ENCODE measurements around the gene SLAMF1.
A peak's percentile ranks its signal among the peaks of the same experiment; 100 is the strongest.

The SLAMF1 gene

GRCh38 chr1:160622501-160623226 lies 24.2 kb downstream of the SLAMF1 start:
- DNase-seq, result no peak

GRCh38 chr1:160621633-160622413 lies 25.0 kb downstream of the SLAMF1 start:
- no peak for DNase-seq

DNA sequence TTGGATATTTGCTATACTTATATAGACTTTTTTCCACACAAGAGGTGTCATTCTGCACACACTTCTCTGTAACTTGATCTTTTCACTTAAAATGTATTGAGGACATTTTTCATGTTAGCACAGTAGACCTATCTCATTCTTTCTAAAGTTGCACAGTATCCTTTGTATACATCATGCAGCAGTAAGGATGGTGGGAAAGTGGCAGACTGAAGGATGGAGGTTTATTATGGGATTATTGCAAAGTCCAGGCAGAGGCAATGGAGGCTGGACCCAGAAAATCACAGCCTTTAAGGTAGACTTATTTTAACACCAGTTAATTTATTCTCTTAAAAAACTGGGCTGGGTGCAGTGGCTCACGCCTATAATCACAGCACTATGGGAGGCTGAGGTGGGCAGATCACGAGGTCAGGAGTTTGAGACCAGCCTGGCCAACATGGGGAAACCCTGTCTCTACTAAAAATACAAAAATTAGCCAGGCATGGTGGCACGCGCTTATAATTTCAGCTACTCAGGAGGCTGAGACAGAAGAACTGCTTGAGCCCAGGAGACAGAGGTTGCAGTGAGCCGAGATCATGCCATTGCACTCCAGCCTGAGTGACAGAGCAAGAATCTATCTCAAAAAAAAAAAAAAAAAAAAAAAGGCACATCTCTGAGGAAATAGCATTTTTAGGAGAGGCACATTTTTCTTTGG lies 25.8 kb downstream of the SLAMF1 start:
- no peak for DNase-seq

- DNase-seq, result no peak
Observed at GRCh38 chr1:160619742-160620277, 27.0 kb downstream of the SLAMF1 start.

- peak; percentile 3 for DNase-seq
Observed at GRCh38 chr1:160618763-160619274, 28.0 kb downstream of the SLAMF1 start.

DNA sequence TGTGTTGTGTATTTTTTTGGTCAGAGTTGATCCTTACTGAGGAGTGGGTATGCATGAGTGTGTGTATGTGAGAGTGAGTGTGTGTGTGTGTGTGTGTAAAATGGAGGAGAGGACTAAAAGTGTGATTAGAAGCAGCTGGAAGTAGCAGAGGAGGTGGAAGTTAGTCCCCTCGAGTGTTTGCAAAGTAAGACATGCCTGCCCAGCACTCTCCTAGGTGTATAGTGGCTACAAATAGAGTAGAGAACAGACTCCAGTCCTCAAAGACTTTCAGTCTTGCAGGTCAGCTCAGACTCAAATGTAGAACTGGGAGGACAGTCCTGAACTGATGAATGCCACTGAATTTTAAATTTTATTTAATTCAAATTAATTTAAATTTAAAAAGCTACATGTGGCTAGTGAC lies 28.5 kb downstream of the SLAMF1 start:
- DNase-seq, result no peak

DNA sequence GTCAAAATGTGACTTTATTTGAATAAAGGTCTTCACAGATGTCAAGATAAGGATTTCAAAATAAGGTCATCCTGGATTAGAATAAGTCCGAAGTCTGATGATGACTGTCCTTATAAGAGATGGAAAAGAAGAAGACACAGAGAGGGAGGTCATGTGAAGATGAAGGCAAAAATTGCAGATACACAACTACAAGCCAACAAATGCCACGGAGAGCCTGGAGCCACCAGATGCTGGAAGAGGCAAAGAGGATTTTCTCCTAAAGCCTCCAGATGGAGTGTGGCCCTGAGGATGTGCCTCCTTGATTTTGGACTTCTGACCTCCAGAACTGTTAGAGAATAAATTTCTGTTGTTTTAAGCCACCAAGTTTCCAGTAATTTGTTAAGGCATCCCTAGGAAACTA lies 31.2 kb downstream of the SLAMF1 start:
- no peak for DNase-seq

GRCh38 chr1:160614410-160614809 lies 32.4 kb downstream of the SLAMF1 start:
- DNase-seq, result no peak

GRCh38 chr1:160612613-160613218 lies 34.1 kb downstream of the SLAMF1 start:
- DNase-seq, result no peak

DNA sequence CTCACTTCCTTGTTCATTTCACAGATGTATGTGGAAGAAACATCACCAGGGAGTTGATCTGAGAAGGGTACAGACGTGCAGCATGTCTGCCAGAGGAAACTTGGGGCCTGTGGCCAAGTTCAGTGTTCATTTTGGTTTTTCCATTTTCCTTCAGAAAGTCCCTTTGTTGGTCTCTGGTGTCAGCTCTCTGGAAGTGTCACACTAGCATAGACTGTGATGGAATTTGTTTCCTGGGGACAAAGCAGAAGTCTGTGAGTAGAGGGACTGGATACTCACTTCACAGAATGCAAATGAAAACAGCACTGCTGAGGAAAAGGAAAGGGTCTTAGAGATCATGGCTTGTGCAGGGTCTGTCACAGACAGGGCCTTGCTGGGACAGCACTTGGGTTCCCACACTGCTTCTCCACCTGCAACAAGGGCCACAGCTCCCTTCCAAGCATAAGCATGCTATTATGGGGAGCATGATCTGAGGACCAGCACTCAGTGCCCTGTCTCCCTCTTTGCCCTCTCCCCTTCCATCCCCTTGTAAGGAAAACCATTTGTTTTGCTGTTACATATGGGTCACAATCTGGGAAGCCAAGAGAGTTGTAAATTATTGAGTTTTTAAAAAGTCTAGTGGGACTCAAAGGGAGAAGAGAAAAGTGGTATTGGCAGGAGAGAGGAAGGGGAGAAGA lies 36.1 kb downstream of the SLAMF1 start:
- no peak for DNase-seq

DNA sequence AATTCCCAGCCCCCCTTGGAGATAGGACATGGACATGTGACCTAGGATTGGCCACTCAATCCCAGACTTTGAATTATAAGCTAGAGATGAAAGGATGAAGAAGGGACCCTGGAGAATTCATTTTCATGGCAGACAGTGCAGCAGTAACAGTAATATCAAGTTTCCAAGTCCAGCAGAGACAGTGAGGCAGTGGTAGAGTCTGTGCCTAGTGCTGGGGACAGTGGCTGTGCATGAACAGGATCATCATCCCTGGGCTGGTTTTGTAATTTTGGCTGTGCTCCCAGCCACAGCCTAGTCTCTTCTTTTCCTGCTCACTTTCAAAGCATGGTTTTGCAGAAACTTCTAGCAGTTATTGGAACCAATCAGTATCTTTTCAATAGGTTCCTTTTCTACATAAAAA lies 37.9 kb downstream of the SLAMF1 start:
- no peak for DNase-seq

DNA sequence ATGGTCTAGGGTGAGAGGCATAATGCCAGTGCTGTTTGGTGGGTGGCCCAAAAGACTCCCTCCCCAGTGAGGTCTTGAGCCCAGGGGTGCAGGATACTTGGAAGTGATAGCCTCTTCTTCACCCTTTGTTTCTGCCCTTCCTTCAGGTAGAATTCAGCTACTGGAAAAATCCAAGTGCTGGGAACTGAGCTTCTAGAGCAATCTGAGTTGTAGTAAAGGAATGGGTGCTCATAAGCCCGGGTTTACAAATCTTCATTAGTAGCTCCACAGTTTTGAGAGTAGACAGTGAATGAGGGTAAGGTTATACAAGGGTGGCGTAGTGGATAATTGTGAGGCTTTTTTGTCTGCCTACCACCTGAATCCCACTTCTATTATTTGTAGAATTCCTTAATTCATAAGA lies 38.3 kb downstream of the SLAMF1 start:
- no peak for DNase-seq

- no peak for DNase-seq
Observed at GRCh38 chr1:160608057-160608456, 38.8 kb downstream of the SLAMF1 start.

DNA sequence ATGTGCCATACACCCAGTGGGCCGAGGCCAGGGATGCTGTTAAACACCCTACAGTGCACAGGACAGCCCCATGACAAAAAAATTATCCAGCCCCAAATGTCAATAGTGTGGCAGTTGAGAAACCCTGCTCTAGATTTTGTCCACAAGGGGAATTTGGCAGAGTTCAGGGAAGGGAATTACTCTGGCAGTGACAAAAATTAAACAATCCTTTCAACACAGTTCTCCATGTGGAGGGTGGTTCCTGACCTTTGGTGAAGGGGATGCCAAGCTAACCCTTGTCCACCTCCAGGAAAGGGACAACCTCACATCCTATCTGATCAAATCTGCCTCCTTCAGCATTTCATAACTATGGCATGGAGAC lies 39.2 kb downstream of the SLAMF1 start:
- no peak for DNase-seq

GRCh38 chr1:160607011-160607671 lies 39.7 kb downstream of the SLAMF1 start:
- DNase-seq, result peak; percentile 56

GRCh38 chr1:160606611-160607010 lies 40.2 kb downstream of the SLAMF1 start:
- no peak for DNase-seq

DNA sequence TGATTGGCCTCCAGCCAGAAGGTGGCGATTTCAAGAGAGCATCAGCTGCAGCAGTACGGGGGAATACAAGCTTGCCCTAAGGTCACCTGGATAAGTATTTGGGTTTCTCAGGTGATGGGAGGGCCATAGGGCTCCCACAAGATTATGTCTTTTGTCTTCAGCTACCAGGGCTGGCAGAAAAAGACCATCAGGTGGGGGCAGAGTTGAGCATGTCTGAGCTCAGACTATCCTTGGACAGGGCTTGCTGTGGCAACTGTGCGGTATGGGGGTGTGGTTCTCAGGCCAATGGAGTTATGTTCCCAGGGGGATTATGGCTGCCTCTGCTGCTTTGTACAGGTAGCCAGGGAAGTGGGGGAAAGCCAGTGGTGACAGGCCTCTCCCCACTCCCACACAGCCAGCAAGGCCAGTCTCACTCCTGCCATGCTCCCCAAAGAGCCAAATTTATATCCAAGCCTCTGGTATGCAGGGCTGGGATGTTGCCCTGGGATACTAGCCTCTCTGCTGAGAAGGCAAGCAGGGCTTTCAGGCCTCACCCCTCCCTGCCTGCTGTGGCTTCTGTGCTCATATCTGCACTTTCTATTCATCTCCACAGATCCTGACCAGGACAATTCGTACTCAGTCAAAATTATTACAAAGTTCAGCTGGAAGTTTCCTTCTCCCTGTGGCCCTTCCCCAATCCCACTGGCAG lies 40.9 kb downstream of the SLAMF1 start:
- no peak for DNase-seq

DNA sequence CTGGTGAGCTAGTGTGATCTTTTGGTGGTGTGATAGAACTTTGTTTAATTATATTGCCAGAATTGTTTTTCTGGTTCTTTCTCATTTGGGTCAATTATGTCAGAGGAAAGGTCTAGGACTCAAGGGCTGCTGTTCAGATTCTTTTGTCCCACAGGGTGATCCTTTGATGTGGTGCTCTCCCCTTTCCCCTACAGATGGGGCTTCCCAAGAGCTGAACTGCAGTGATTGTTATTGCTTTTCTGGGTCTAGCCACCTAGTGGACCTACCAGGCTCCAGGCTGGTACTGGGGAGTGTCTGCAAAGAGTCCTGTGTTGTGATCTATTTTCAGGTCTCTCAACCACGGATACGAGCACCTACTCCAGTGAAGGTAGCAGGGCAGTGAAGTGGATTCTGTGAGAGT lies 41.6 kb downstream of the SLAMF1 start:
- no peak for DNase-seq

GRCh38 chr1:160597705-160598104 lies 49.1 kb downstream of the SLAMF1 start:
- DNase-seq, result no peak

GRCh38 chr1:160597051-160597450 lies 49.8 kb downstream of the SLAMF1 start:
- no peak for DNase-seq

GRCh38 chr1:160590488-160590887 lies 56.4 kb downstream of the SLAMF1 start:
- DNase-seq, result no peak

Measured in NCI-H2171 (cell line).